HG03520 (cell line): ENCODE measurements around the gene C10orf90.

Experiments
- ATAC-seq: cut with Tn5 transposase; IDR thresholded peaks from one replicate; pipeline ENCODE4 v1.9.1; 2021; ENCODE audit warnings: mild to moderate bottlenecking, moderate library complexity; ENCODE audit not compliant: unreplicated experiment

Gene C10orf90

DNA sequence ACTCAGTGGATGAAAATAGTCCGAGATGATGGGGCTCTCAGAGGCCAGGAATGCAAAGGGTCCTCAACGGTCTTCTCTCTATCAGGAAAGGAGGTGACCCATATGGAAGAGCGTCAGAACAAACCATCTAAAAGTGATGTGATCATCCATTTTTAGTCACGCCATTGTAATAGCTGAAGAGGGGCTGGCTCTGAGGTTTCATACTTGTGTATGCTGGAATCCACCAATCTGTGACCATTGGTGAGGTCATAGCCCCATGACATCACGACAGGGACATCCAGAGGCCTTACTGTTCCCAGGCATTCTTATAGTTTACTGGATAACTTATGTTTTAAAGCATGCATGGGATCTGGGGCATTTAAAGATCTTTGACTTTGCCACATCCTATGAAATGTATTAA is 83.6 kb downstream of the C10orf90 start:
- no peak for ATAC-seq

DNA sequence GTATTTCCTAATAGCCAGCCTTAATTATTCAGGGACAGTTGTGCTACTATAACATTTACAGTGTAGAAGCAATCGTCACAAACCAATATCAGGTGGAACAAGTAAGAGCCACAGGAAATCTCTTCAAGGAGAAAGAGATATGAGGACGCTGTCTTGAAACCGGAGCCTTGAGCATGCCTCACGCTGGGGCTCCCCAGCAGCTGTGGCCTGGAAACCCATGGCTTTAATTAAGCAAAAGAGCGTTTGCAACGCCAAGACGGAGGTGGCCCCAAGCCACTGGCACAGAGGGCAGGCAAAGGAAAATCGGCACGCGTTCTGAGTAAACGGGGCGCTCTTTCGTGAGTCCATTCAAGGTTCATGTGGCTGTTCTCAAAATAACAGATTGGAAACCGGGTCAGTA is 84.4 kb downstream of the C10orf90 start:
- ATAC-seq = no peak

DNA sequence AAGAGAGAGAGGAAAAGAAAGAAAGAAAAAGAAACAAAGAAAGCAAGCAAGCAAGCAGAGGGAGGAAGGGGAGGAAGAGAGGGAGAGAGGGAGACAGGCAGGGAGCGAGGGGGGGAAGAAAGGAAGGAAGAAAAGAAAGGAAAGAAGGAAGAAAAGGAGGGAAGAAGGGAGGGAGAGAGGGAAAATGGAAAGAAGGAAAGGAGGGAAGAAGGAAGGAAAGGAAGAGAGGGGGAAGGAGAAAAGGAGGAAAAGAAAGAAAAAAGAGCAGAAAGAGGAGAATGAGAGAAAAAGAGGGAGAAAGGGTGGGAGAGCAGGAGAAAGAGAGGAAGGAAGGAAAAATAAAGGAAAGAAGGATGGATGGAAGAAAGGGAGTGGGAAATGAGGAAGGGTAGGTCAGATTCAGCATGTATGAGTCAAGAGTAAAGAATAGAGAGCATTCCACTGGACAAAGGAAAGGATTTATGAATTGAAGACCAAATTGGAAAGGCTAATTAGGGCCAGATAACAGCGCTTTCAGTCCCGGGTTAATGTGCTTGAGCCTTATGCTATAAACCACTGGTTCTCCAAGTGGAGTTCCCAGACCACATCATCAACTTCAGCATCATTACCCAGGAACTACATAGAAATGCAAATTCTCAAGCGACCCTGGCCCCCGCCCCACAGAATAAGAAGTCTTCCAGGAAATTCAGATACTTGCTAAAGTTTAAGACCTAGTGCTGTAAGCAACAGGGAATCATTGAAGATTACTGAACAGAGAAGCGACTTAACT is 85.1 kb downstream of the C10orf90 start:
- ATAC-seq = no peak

DNA sequence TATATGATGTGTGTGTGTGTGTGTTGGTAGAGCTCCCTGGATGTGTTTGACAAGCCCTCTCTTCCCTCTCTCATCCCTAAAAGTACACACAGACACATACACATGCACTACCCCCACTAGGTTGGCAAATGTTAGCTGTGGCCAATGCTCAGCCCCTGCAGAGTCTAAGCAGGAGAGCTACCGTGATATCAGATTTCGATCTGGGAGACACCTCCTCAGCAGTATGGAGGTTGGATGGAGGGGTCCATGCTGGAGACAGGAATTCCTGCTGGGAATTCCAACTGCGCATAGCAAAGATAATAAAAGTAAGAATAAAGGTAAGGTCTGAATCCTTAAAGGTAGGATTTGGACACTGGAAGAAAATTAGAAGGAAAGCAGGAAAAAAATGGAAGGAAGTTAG is 85.7 kb downstream of the C10orf90 start:
- no peak for ATAC-seq

- ATAC-seq = no peak
These were observed 86.8 kb downstream of the C10orf90 start for GRCh38 chr10:126583552-126584200.

GRCh38 chr10:126581648-126582046 is 88.8 kb downstream of the C10orf90 start:
- no peak for ATAC-seq

DNA sequence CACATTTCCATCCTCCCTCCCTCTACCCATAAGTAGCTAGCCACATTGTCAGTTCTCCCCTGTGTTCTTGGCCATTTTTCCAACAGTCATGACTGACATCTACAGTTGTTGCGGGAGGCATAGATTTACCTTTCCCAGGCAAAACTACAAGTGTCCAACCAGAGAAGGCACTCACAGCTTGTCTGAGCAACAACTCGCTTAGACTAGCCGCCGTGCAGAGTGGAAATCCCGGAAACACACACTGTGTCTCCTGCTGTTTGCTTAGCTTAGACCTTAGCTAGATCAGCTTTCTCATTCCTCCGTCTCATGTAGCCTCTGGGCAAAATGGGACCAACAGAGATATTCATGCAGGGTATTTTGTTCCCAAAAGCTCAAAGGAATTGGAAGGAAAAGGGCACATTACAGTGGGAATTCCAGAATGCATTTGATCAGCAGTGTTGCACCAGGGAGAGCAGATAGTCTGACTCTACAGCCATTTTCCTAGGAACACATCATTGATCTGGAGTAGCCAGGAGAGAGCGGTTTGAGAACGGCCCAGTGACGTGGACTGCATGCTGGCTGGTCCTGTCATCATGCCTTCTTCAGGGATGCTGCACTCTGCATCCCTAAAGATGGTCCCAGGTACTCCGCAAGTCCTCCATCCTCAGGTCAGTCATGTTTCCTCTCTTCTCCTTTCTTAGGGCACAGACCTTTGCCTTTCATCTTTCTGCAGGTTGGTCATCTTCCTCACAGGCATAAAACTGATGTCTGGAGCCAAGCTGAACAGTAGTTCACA is 89.4 kb downstream of the C10orf90 start:
- ATAC-seq = no peak

GRCh38 chr10:126576336-126576735 is 94.2 kb downstream of the C10orf90 start:
- ATAC-seq = no peak

GRCh38 chr10:126570621-126571602 is 99.6 kb downstream of the C10orf90 start:
- no peak for ATAC-seq

DNA sequence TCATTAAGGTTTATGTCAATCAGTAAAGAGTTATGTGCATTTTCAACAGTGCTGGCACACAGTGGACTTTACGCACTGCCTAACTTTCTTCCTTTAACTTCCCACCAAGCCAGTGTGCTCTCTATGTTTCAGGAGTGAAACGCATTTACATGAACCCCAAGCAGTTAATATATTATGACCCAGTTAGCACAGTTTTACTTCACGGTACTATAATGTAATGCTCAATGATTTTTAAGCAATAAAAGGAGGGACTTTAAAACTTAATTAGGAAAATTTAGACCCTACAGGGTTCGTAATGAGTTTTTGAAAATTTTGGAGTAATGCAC is 100.3 kb downstream of the C10orf90 start:
- ATAC-seq = no peak

- ATAC-seq = no peak
These were observed 100.8 kb downstream of the C10orf90 start for GRCh38 chr10:126569513-126570244.

GRCh38 chr10:126568809-126569385 is 101.6 kb downstream of the C10orf90 start:
- ATAC-seq = no peak

DNA sequence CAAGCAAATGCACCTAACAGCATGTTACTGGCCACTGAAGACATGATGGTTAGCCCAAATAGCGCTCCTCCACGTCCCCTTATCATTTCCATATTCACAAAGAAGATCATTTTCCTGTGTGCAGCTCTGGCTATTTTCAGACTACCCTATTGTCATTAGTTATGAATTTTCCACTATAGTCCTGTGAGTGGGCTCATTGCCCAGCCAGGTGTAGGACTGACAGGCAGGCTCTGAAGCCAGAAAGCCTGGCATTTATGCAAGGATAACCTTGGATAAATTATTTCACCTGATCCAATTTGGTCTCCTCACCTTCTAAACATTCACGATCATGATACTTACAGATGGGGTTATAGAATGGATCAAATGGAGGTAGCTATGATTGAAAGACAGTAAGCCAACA is 104.6 kb downstream of the C10orf90 start:
- no peak for ATAC-seq

DNA sequence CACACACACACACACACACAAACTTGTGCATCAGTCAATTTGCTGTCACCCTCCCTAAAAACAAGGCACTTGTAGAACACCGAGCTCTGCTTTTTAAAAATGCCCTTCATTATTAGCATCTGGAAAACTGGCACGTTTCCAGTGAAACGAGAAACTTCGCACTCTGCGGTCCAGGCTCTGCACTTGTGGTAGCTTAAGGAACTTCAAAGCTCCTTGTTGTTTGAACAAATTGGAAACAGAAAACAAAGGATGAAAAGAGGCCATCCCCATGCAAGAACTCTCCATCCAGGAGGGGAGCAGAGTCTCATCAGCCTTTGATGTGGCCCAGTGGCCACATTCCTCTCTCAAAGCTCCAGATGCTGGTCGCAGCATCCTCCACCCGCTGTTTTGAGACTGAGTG is 105.1 kb downstream of the C10orf90 start:
- no peak for ATAC-seq

GRCh38 chr10:126564326-126564888 is 106.1 kb downstream of the C10orf90 start:
- ATAC-seq = no peak

DNA sequence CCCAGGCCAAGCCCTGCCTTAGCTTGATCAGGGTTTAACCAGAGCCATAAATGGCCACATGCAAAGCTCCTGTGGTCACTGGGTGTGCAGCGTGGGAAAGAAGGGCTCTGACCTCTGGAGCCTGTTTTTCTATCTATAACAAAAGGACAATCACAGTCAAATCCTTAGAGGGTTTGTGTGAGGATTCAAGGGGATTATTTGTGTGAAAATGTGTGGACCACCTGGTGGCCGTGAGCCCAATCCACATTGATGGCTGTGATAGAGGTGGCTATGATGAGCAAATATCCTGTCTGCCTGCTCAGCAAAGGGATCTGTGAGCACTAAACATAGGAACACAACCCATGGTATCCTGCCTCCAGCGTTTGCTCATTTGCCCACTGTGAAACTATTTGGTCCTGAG is 107.1 kb downstream of the C10orf90 start:
- ATAC-seq = no peak

DNA sequence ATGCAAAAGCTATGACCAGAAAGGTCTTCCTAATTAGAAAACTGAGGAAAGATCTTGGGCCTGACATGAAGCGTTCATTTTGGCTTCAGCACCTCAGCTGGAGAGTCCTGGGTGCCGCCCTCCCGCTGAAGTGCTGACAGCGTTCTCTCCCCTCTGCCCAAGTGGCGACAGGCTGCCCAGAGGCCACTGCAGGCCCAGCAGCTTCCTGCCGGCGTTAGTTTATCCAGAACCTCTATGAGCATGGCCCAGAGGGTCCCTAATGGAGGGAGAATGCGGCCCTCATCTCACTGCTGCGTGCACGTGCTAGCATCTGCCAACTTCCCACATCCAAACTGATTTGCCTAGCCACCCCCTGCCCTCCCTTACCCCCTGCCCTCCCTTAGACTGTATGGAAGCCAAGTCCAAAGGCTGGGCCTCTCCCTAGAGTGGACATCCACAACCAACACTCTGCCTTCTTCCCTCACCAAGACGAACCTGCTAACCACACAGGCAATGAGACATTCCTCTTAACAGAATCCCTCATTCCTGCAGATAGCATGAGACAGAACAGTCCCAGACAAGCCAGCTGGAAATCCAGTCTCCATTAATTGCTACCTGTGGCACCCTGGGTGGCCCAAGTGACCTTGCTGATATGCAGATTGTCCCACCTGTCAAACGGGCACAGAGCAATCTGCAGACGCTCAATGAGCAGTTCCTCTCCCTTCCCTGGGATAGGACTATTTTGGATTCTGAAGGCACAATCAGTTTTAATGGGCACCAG is 108.4 kb downstream of the C10orf90 start:
- no peak for ATAC-seq

DNA sequence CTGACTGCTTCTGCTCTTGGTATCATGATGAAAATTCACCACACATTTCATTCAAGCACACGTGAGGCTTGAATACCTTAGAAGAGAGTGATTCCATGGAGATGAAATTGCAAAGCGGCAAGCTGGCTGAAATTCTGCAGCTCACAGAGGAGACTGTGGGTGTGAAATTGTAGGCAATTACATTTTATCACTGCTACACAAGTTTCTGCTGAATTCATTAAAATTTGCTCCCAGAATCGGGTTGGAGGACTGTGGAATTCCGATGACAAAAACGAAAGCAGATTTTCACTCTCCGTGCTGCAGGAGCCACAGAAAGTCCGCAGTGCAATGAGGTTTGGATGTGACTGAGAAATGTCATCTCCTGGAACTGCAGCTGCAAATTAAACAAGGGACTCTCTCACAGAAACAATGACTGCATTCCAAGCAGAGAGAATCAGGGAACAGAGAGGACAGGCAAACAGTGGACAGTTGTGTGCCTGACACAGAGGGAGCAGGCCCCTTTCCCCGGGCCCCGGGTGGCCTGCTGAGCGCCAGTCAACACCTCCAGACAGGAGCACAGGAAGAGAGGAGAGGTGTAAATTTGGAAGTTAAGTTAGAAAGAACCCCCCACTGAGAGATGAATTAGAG is 109.1 kb downstream of the C10orf90 start:
- no peak for ATAC-seq
